RWPE1 (cell line): ENCODE results near the gene LNX2.

Experiments
- CTCF ChIA-PET: fragments of 350-600 bp; sonication (Branson Sonifier 250); formaldehyde crosslinking; extraction: SDS; loops from one replicate; lab custom pipeline; 2021; lab: Yijun Ruan, JAX
- POLR2A ChIA-PET: fragments of 400-600 bp; formaldehyde crosslinking; extraction: SDS; loops from one replicate; lab custom pipeline; 2020; ENCODE audit warnings: antibody characterized with exemption; ENCODE audit not compliant: low non-redundant PET; lab: Yijun Ruan, JAX
- DNase-seq: peaks from one replicate; pipeline ENCODE4 v3.0.0; 2012; ENCODE audit warnings: low spot score
- H3K27ac ChIP-seq: fragments of 450-650 bp; 2 replicates; pipeline ENCODE4 v1.5.1; 2017
- TF ChIP-seq, protein P1 (sequence below): fragments of 450-650 bp; conservative IDR thresholded peaks from 2 replicates; pipeline ENCODE4 v1.5.1; 2017; ENCODE audit warnings: low read depth, mild to moderate bottlenecking

Gene LNX2

DNA sequence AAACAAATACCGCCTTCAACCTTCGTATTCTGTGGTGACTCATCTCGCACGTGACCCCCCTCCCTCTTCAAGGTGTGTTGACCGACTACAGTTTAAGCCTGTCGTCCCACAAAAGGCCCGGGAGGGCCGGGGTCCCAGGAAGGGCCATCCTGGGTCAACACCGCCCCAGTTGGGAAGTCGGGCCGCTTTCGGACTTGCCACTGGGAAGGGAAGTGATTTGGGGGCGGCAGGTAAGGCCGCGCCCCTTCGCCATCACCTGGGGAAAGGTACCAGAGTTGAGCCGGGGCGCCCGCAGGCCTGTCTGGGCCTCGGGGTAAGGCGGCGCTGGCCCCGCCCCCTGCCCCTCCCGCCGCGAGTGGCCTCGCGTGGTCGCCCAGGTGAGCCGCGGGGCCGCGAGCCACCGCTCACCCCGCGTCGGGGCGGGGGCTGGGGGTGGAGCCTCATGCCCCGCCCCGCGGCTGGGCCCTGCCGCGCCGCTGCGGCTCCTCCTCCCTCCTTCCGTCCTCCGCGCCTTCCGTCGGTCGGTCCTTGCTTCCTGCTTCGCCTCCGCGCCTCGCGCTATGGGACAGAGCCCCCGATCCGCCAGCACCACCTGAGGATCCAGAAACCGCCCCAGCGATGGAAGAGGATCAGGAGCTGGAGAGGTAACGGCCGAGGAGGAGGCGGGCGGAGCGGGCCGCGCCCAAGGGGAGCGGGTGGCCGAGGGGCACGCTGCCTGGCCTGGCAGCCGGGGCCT lies 1.2 kb upstream of the LNX2 start, which contains the start of gene POLR1D:
POLR1D (plus strand) TSS at position 527 of the 736 bp plus-strand sequence; CDS start at position 619, 92 bp downstream.
- H3K27ac ChIP-seq = peak within 1 kb of the TSS; percentile 98
- POLR2A ChIA-PET = interaction anchor here (0.9 to 1.2 kb wide), 2 partner anchors 44 to 72 kb away, joined by 3 to 5 read pairs; no protein-coding TSS in a partner anchor
- DNase-seq = peak; percentile 86
- TF ChIP-seq, protein P1, sequence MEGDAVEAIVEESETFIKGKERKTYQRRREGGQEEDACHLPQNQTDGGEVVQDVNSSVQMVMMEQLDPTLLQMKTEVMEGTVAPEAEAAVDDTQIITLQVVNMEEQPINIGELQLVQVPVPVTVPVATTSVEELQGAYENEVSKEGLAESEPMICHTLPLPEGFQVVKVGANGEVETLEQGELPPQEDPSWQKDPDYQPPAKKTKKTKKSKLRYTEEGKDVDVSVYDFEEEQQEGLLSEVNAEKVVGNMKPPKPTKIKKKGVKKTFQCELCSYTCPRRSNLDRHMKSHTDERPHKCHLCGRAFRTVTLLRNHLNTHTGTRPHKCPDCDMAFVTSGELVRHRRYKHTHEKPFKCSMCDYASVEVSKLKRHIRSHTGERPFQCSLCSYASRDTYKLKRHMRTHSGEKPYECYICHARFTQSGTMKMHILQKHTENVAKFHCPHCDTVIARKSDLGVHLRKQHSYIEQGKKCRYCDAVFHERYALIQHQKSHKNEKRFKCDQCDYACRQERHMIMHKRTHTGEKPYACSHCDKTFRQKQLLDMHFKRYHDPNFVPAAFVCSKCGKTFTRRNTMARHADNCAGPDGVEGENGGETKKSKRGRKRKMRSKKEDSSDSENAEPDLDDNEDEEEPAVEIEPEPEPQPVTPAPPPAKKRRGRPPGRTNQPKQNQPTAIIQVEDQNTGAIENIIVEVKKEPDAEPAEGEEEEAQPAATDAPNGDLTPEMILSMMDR = no peak
- CTCF ChIA-PET = interaction anchor here (1.4 kb wide), 1 partner anchor 152 kb away, joined by 4 read pairs; no protein-coding TSS in a partner anchor

DNA sequence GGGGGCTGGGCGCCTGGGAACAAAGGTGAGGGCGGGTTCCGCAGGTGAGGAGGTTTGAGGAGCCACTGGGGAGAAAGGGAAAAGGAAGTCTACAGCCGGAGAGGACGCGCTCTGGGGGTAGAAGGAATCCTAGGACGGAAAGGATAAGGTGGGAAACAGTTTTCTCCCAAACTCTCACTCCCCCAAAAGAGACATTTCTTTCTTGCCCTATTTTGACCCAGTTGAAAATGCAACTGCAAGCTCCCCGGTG lies 712 bp upstream of the LNX2 start:
- TF ChIP-seq, protein P1 = no peak
- CTCF ChIA-PET = interaction anchor here (0.8 to 1.4 kb wide), 2 partner anchors 31 to 152 kb away, joined by 4 to 5 read pairs; no protein-coding TSS in a partner anchor

DNA sequence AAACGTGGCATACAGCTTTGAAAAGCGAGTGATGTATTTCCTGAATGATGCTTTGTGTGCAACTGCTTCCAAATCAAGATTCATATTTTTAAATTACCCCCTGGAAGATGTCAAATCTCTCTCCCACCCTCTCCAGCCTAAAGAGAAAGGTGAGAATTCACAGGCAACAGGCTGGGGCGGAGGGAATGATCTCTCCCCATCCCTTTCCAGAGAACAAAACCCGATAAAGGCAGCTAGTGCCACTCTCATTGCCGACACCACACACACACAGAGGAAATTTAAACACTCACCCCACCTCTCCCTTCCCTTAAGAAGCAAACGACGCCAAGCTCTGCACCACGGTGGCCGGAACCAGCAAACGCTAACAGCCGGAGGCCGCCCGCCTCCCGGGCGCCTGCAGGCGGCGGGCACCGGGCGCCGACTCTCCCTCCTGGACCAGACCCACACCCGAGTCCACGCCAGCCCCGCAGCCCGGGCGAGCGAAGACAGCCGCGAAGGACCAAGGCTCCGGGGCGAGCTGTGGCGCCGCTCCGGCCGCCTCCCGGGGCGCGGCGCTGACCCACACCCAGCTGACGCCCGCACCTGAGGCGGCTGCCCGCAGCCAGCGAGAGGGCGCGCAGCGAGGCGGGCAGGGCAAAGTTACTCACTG lies 477 bp downstream of the LNX2 start:
- CTCF ChIA-PET = interaction anchor here (0.6 to 2.2 kb wide), 4 partner anchors 87 to 413 kb away, joined by 3 to 7 read pairs (median 4); no protein-coding TSS in a partner anchor
- H3K27ac ChIP-seq = peak overlapping the region; percentile 98
- TF ChIP-seq, protein P1 = peak; percentile 27
- no peak for DNase-seq
- POLR2A ChIA-PET = interaction anchor here (0.6 kb wide), 3 partner anchors 46 to 295 kb away, joined by 3 to 6 read pairs (median 3); no protein-coding TSS in a partner anchor

More for the DNA sequence above, 712 bp upstream of the LNX2 start:
- H3K27ac ChIP-seq = peak overlapping the region; percentile 98
- POLR2A ChIA-PET = interaction anchor here (0.9 to 1.2 kb wide), 2 partner anchors 45 to 71 kb away, joined by 3 to 5 read pairs; no protein-coding TSS in a partner anchor
- DNase-seq = peak; percentile 36

DNA sequence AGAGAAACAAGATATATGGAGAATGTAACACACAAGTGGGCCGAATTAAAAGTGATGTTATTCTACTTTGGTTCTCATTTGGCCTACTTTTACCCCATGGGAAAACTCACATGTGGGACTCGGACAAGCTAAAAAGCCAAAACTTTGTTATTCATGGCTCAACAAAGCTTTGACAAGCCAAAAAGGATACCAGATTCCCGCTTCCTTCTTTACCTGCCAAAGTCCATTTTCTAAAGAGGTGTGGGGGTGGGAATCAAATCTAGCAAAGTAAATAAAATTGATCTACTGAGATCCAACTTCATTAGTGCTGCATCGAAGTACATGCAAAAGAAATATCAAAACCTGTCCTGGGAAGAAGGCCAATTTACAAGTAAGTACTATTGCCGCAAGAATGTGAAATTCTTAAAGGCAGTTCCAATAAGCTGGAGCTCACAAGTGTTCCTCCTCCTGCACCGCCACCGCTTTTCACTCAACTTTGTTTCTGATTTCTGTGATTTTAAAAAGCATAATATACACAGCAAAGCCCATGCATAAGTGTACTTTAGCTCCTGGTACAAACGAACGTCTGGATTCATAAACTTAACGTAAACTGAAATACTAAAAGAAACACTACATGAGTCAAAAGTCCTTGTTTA lies 1.1 kb downstream of the LNX2 start:
- TF ChIP-seq, protein P1 = no peak
- ChIA-PET POLR2A (no interaction called here), CTCF (interaction anchor here (2.2 kb wide), 1 partner anchor 87 kb away, joined by 7 read pairs; no protein-coding TSS in a partner anchor)
- no peak for DNase-seq
- no peak overlapping the region; the same call in 1 of the 2 replicates for H3K27ac ChIP-seq

DNA sequence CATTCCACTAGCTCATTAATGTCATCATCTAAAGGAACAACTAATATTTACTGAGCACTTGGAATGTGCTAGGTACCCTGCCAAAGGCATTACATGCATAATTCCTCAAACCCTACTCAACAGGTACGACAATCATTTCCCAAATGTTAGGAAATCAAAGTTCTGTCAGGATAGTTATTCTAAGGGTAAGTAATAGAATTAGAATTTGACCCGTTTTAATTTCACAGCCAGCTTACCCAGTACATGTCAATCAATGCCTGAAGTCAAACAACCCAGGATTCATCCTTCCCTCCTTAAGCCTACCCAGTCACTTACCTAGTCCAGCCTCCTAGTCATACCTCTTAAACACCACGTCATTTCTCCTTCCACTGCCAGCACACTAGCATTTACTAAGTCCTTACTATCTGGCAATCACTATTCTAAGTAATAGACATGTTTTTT lies 2.4 kb downstream of the LNX2 start:
- CTCF ChIA-PET = interaction anchor here (2.2 kb wide), 1 partner anchor 85 kb away, joined by 7 read pairs; no protein-coding TSS in a partner anchor
- DNase-seq = peak; percentile 51
- TF ChIP-seq, protein P1 = no peak
- H3K27ac ChIP-seq = no peak overlapping the region
- POLR2A ChIA-PET = no interaction called here

DNA sequence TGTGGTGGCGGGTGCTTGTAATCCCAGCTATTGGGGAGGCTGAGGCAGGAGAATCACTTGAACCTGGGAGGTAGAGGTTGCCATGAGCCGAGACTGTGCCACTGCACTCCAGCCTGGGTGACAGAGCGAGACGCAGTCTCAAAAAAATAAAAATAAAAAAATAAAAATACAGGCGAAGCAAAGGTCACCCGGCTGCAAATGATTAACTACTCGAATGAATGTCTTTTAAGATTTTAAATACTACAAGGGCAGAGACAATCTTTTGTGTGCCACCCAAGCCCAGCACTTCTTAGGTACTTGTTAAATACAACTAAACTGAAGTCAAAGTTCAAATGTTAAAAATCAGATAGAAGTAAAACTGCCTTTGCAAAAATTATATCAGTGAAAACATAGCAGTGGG lies 6.7 kb downstream of the LNX2 start:
- ChIA-PET CTCF (no interaction called here), POLR2A (no interaction called here)
- DNase-seq = no peak
- no peak overlapping the region for H3K27ac ChIP-seq
- TF ChIP-seq, protein P1 = no peak
